PC-3 (cell line): Measurements from ENCODE around the gene CKMT1B. TPM values are rescaled to one million over a fixed set of nuclear protein-coding genes. Genes with fewer than 3 reads are reported as not detected.
"Not testable (repeated sequence)": the region's sequence is repeated elsewhere in the genome, so short reads cannot be mapped to it uniquely, and the experiment has no call there.

Source experiments
- ATAC-seq: fragments of 200-7000 bp; cut with Tn5 transposase; 2 replicates; pipeline ENCODE4 v1.9.1; 2020; ENCODE audit warnings: mild to moderate bottlenecking, moderate library complexity
- BruUV-seq: library from RNA; stranded (reverse); fragments of 400-500 nt; replicated peaks from 2 replicates; lab custom pipeline; 2021; lab: Mats Ljungman, UMichigan
- CTCF ChIA-PET: fragments of 300-600 bp; sonication (Branson Sonifier 250); formaldehyde crosslinking; loops from one replicate; lab custom pipeline; 2022; ENCODE audit warnings: antibody characterized with exemption; lab: Charles Lee
- POLR2A ChIA-PET: fragments of 300-600 bp; sonication (Branson Sonifier 250); formaldehyde crosslinking; loops from one replicate; lab custom pipeline; 2022; ENCODE audit warnings: antibody characterized with exemption; ENCODE audit not compliant: unreplicated experiment; lab: Charles Lee
- DNase-seq: peaks from one replicate; pipeline ENCODE4 v3.0.0-alpha.2; 2015
- H2AFZ ChIP-seq: fragments of 300-600 bp; sonication (generic); 2 replicates; pipeline ENCODE4 v1.6.0; 2016; ENCODE audit warnings: antibody characterized with exemption, low read length
- H3F3A ChIP-seq: fragments of 300-600 bp; sonication (generic); one replicate; pipeline ENCODE4 v1.6.0; 2017; ENCODE audit warnings: antibody characterized with exemption, low read length, control low read depth, mild to moderate bottlenecking; ENCODE audit not compliant: unreplicated experiment
- H3K27ac ChIP-seq: fragments of 300-600 bp; sonication (generic); 2 replicates; pipeline ENCODE4 v1.5.1; 2016; ENCODE audit warnings: mild to moderate bottlenecking, low read length
- H3K27me3 ChIP-seq: fragments of 300-600 bp; sonication (generic); 2 replicates; pipeline ENCODE4 v1.6.1; 2016; ENCODE audit warnings: low read length, mixed read lengths
- H3K36me3 ChIP-seq: fragments of 300-600 bp; sonication (generic); 2 replicates; pipeline ENCODE4 v1.6.1; 2016; ENCODE audit warnings: low read depth, mixed run types, low read length, mixed read lengths
- H3K4me1 ChIP-seq: fragments of 300-600 bp; sonication (generic); 2 replicates; pipeline ENCODE4 v1.5.1; 2016; ENCODE audit warnings: low read length; ENCODE audit not compliant: insufficient read depth
- H3K4me2 ChIP-seq: fragments of 300-600 bp; sonication (generic); 2 replicates; pipeline ENCODE4 v1.6.0; 2016; ENCODE audit warnings: low read length
- H3K4me3 ChIP-seq: fragments of 300-600 bp; sonication (generic); 2 replicates; pipeline ENCODE4 v1.5.1; 2016; ENCODE audit warnings: mild to moderate bottlenecking, low read length, mixed read lengths
- H3K79me2 ChIP-seq: fragments of 300-600 bp; sonication (generic); 2 replicates; pipeline ENCODE4 v1.6.1; 2017; ENCODE audit warnings: low read length, mixed read lengths
- H3K9ac ChIP-seq: fragments of 300-600 bp; sonication (generic); 2 replicates; pipeline ENCODE4 v1.6.0; 2016; ENCODE audit warnings: mild to moderate bottlenecking, low read length
- H3K9me2 ChIP-seq: fragments of 300-600 bp; sonication (generic); replicated peaks from 2 replicates; pipeline ENCODE4 v1.6.1; 2016; ENCODE audit warnings: mixed run types, low read length, mixed read lengths
- H3K9me3 ChIP-seq: fragments of 300-600 bp; sonication (generic); 2 replicates; pipeline ENCODE4 v1.6.1; 2016; ENCODE audit warnings: low read length, mixed read lengths
- H4K20me1 ChIP-seq: fragments of 300-600 bp; sonication (generic); 2 replicates; pipeline ENCODE4 v1.6.1; 2016; ENCODE audit warnings: low read length, mixed read lengths
- EZH2 ChIP-seq: fragments of 300-600 bp; sonication (generic); IDR thresholded peaks from one replicate; pipeline ENCODE4 v1.6.1; 2017; ENCODE audit warnings: antibody characterized with exemption, mild to moderate bottlenecking, low read length; ENCODE audit not compliant: unreplicated experiment
- EZH2phosphoT487 ChIP-seq: fragments of 300-600 bp; sonication (generic); IDR thresholded peaks from 2 replicates; pipeline ENCODE4 v1.6.1; 2018; ENCODE audit warnings: mild to moderate bottlenecking, antibody characterized with exemption, low read length, borderline replicate concordance
- intact Hi-C: fragments of 100-400 bp; cut with micrococcal nuclease; formaldehyde crosslinking; loops from 2 replicates; pipeline ENCODE4 v1.9.0; 2023
- total RNA-seq: library from RNA; depleted of rRNA; stranded (reverse); fragments of >200 nt; gene quantifications from 2 replicates; pipeline ENCODE4 v1.2.3, GENCODE V29; 2014
- TF ChIP-seq, protein P1 (sequence below): fragments of 300-600 bp; sonication (generic); conservative IDR thresholded peaks from 2 replicates; pipeline ENCODE4 v1.5.1; 2017; ENCODE audit warnings: antibody characterized with exemption, low read depth, mild to moderate bottlenecking, low read length

CKMT1B gene
- total RNA-seq, 1 experiment from 2014 or later, result 6.1 TPM

DNA sequence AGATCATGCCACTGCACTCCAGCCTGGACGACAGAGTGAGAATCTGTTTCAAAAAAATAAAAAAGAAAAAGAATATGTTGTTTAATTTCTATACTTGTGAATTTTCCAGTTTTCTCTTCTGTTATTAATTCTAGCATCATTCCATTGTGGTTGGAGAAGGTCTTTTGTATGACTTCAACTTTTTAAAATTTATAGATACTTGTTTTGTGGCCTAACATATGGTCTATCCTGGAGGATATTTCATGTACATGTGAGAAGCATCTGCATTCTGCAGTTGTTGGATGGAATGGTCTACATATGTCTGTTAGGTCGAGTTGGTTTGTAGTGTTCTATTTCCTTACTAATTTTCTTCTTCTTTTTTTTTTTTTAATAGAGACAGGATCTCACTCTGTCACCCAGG, 40.8 kb upstream of the CKMT1B start:
- Histone ChIP-seq H3K9me2 (no peaks in the 10 kb centered on the region), H3K4me1 (no peaks in the 10 kb centered on the region), H3K4me2 (no peak overlapping the region), H3K27me3 (no peaks in the 10 kb centered on the region), H3K27ac (no peak overlapping the region), H3K79me2 (no peaks in the 10 kb centered on the region), H3K4me3 (no peak overlapping the region), H3K9me3 (no peaks in the 10 kb centered on the region), H4K20me1 (no peaks in the 10 kb centered on the region), H3K9ac (no peak overlapping the region), H3F3A (no peaks in the 10 kb centered on the region), H3K36me3 (no peaks in the 10 kb centered on the region), H2AFZ (no peak overlapping the region)
- intact Hi-C loops, result no loop called here
- CTCF ChIA-PET, result no interaction called here
- DNase-seq (no peak), ATAC-seq (no peak)
- TF ChIP-seq EZH2 (no peak), EZH2phosphoT487 (no peak)
- TF ChIP-seq, protein P1, sequence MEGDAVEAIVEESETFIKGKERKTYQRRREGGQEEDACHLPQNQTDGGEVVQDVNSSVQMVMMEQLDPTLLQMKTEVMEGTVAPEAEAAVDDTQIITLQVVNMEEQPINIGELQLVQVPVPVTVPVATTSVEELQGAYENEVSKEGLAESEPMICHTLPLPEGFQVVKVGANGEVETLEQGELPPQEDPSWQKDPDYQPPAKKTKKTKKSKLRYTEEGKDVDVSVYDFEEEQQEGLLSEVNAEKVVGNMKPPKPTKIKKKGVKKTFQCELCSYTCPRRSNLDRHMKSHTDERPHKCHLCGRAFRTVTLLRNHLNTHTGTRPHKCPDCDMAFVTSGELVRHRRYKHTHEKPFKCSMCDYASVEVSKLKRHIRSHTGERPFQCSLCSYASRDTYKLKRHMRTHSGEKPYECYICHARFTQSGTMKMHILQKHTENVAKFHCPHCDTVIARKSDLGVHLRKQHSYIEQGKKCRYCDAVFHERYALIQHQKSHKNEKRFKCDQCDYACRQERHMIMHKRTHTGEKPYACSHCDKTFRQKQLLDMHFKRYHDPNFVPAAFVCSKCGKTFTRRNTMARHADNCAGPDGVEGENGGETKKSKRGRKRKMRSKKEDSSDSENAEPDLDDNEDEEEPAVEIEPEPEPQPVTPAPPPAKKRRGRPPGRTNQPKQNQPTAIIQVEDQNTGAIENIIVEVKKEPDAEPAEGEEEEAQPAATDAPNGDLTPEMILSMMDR, result no peak
- POLR2A ChIA-PET, result interaction anchor here (0.6 kb wide), 1 partner anchor 1443 kb away, joined by 5 read pairs; no protein-coding TSS in a partner anchor
- BruUV-seq, result no TSS peak

DNA sequence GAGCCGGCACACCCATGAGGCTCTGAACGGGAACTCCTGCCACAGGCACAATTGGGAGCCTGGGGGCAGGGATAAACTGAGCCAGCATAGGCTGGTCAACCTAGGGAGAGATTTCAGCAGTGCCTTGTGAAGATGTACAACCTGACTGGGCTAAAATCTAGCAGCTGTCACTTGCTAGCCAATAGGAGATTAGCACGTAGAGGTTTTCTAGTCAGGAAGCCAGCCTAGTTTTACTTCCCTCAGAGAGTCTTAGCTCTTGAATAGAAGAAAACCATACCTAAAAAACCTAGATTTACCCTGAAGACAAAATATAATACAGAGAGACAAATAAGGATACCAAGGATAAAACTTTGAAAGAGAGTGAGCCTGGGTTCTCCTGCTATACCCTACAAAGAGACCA, 31.1 kb upstream of the CKMT1B start:
- intact Hi-C loops, ATAC-seq, H3K4me2 ChIP-seq, H3F3A ChIP-seq, H4K20me1 ChIP-seq, H3K79me2 ChIP-seq, DNase-seq, H3K4me1 ChIP-seq, H3K36me3 ChIP-seq, H3K27ac ChIP-seq, H2AFZ ChIP-seq, POLR2A ChIA-PET, H3K9me2 ChIP-seq, H3K4me3 ChIP-seq, H3K27me3 ChIP-seq, CTCF ChIA-PET, H3K9me3 ChIP-seq, BruUV-seq, H3K9ac ChIP-seq: not testable (repeated sequence)

DNA sequence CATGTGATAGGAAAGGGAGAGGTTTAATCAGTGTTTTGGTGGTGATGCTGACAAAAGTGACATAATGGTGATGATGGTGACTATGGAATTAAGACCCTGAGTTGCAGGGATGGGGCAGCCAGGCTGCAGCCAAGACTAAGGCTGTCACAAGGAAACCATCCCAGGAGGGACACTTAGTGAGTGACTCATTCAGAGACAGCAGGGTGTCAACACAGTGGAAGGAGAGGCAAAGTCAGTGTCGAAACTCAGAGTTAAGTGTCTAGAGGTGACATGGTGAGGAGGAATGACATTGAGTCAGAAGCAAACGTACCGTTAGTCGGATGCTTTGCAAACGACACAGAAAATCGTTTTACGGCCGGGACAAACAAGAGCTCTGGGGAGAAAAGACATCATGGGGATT, 30.0 kb upstream of the CKMT1B start:
- H3K79me2 ChIP-seq, H2AFZ ChIP-seq, intact Hi-C loops, POLR2A ChIA-PET, H3K9me3 ChIP-seq, H3K9ac ChIP-seq, H3F3A ChIP-seq, CTCF ChIA-PET, H3K4me1 ChIP-seq, BruUV-seq, H3K27me3 ChIP-seq, DNase-seq, H4K20me1 ChIP-seq, H3K9me2 ChIP-seq, H3K4me3 ChIP-seq, H3K27ac ChIP-seq, H3K36me3 ChIP-seq, ATAC-seq, H3K4me2 ChIP-seq: not testable (repeated sequence)

DNA sequence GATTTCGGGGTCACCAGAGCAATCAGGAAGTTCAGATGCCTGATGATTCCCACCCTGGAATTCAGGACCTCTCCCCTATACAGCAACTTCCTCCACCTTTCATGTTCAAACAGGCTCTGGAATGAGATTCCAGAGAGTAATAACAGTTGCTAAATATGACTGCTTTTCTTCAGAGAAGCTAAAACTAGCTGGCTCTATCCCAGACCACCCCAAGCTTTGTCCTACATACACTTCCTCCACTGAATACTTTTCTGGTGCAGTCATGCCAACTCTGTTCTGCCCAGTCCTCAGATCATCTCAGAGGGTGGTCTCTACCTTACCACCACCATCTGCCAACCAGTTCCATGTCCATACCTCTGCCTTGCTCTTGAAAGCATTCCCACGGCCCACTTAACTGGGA, 27.2 kb upstream of the CKMT1B start:
- H3K79me2 ChIP-seq, CTCF ChIA-PET, ATAC-seq, H3K9ac ChIP-seq, H3K9me2 ChIP-seq, DNase-seq, POLR2A ChIA-PET, H3K4me1 ChIP-seq, intact Hi-C loops, H3K36me3 ChIP-seq, H3F3A ChIP-seq, H3K27me3 ChIP-seq, H3K9me3 ChIP-seq, H4K20me1 ChIP-seq, H3K4me3 ChIP-seq, BruUV-seq, H3K4me2 ChIP-seq, H3K27ac ChIP-seq, H2AFZ ChIP-seq: not testable (repeated sequence)

DNA sequence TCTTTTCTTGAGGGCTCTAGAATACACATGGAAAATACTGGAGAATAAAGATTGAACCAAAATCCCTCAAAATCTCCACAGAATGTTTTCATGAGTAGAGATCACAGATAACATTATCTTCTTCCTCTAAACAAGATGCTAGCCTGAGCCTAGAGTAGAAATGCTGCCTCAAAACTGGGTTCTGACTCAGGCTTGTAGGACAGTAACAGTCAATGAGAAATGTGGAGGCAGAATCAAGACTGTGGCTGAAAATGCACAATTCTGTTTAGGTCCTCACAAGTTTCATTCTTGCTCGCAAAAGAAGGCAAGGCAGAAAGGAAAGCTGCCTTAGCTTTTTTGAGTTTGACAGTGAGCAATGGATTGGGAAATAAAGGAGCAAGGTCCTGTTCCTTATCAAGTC, 19.2 kb upstream of the CKMT1B start:
- H3K4me2 ChIP-seq, POLR2A ChIA-PET, H3F3A ChIP-seq, intact Hi-C loops, H3K36me3 ChIP-seq, H3K9me3 ChIP-seq, H2AFZ ChIP-seq, BruUV-seq, H4K20me1 ChIP-seq, DNase-seq, H3K4me1 ChIP-seq, H3K9me2 ChIP-seq, H3K9ac ChIP-seq, H3K79me2 ChIP-seq, ATAC-seq, H3K4me3 ChIP-seq, H3K27ac ChIP-seq, CTCF ChIA-PET, H3K27me3 ChIP-seq: not testable (repeated sequence)

DNA sequence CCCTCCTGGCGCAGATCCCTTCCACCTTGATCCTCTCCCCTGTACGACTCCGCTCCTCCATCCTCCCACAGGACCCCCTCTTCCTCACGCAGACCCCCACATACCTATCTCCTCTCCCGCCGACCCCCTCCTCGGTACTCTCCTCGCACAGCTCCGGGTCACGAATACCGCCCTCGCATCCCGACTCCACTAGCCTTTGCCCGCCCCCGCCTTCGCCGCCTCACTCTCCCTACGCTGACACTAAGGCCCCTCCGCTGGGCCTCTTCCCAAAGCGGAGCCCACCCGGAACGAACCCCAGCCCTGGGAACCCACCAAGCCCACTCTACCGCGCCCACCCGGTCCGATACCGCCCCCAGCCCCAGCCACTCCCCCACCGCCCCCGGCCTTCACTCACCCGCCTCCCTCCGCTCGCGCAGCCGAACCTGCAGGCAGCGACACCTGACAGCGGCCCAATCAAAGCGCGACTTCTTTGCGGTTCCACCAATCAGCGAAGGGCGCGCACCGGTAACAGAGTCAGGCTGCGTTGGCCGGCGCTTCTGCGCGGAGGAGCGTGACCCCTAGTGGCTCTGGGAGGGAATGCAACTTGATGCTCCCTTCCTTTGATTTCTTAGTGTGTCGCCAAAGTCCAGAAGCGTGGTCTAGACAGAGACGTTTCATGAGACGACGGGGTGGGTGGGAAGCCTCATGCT, 3.9 kb upstream of the CKMT1B start, which contains the start of gene PPIP5K1:
Gene PPIP5K1, minus strand, starts transcription at position 431 of the 689 bp plus-strand sequence. CDS start 5,704 bp downstream, outside the sequence.
- POLR2A ChIA-PET, CTCF ChIA-PET, H3K27me3 ChIP-seq, H3K4me2 ChIP-seq, H3K79me2 ChIP-seq, DNase-seq, intact Hi-C loops, H3K9me3 ChIP-seq, H3K9me2 ChIP-seq, BruUV-seq, H3K27ac ChIP-seq, H3K9ac ChIP-seq, H3F3A ChIP-seq, H3K36me3 ChIP-seq, H3K4me1 ChIP-seq, H4K20me1 ChIP-seq, H2AFZ ChIP-seq, H3K4me3 ChIP-seq: not testable (repeated sequence)
- ATAC-seq, result peak; percentile 93
